Neuron (in vitro differentiated cells): ENCODE results near the gene ALPK3.

ENCODE experiments used
- H2AFZ ChIP-seq: one replicate; pipeline ENCODE4 v1.6.1; 2013; ENCODE audit warnings: low read depth, mild to moderate bottlenecking, inconsistent platforms, low read length, moderate library complexity
- H3K27me3 ChIP-seq: one replicate; pipeline ENCODE4 v1.6.1; 2013; ENCODE audit warnings: low read length; ENCODE audit not compliant: insufficient read depth
- H3K36me3 ChIP-seq: one replicate; pipeline ENCODE4 v1.6.1; 2013; ENCODE audit warnings: low read length; ENCODE audit not compliant: insufficient read depth
- H3K4me1 ChIP-seq: one replicate; pipeline ENCODE4 v1.6.1; 2013; ENCODE audit warnings: low read length; ENCODE audit not compliant: insufficient read depth
- H3K4me3 ChIP-seq: 2 replicates; pipeline ENCODE4 v1.5.1; 2013; ENCODE audit warnings: mild to moderate bottlenecking, low read length, moderate library complexity
- H3K9me3 ChIP-seq: one replicate; pipeline ENCODE4 v1.6.1; 2013; ENCODE audit warnings: low read length

The ALPK3 gene

DNA sequence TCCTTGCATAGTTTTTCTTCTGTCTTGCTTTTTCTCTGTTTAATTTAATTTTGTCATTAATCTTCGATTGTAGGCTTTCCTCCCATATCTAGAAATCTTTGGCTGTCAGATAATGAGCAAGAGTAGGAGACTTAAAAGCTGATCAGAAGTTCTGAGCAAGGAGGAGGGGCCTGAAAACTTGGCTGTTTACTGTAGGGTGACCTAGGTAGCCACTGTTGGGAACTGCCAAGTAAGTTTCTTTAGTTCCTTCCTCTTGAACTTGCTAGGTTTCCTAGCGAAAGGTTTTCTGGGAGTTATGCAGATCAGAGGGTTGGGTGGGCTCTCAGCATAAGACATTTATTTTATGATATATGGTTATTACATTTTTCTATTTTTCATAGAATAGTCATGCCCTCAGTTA is 14.5 kb downstream of the ALPK3 start:
- Histone ChIP-seq H3K4me1 (no peaks in the 10 kb centered on the region), H3K36me3 (no peaks in the 10 kb centered on the region), H3K4me3 (no peak overlapping the region), H3K27me3 (no peaks in the 10 kb centered on the region), H3K9me3 (no peaks in the 10 kb centered on the region), H2AFZ (no peak overlapping the region)

GRCh38 chr15:84832448-84833040 is 15.4 kb downstream of the ALPK3 start:
- Histone ChIP-seq H3K36me3 (no peaks in the 10 kb centered on the region), H3K27me3 (no peaks in the 10 kb centered on the region), H2AFZ (no peak overlapping the region), H3K4me1 (no peaks in the 10 kb centered on the region), H3K4me3 (no peak overlapping the region), H3K9me3 (no peaks in the 10 kb centered on the region)

GRCh38 chr15:84833447-84834228 is 16.5 kb downstream of the ALPK3 start:
- Histone ChIP-seq H3K4me3 (no peak overlapping the region), H3K4me1 (no peaks in the 10 kb centered on the region), H3K27me3 (no peaks in the 10 kb centered on the region), H3K36me3 (no peaks in the 10 kb centered on the region), H2AFZ (no peak overlapping the region), H3K9me3 (no peaks in the 10 kb centered on the region)

- Histone ChIP-seq H3K4me3 (no peak overlapping the region), H3K27me3 (no peaks in the 10 kb centered on the region), H3K36me3 (no peaks in the 10 kb centered on the region), H3K4me1 (no peaks in the 10 kb centered on the region), H2AFZ (no peak overlapping the region), H3K9me3 (no peaks in the 10 kb centered on the region)
These were observed 17.2 kb downstream of the ALPK3 start for GRCh38 chr15:84834229-84834955.

- Histone ChIP-seq H3K4me1 (no peaks in the 10 kb centered on the region), H3K4me3 (no peak overlapping the region), H3K36me3 (no peaks in the 10 kb centered on the region)
These were observed 17.8 kb downstream of the ALPK3 start for GRCh38 chr15:84834969-84835368.

GRCh38 chr15:84835661-84836337 is 18.6 kb downstream of the ALPK3 start:
- Histone ChIP-seq H2AFZ (no peak overlapping the region), H3K4me3 (no peak overlapping the region), H3K9me3 (no peaks in the 10 kb centered on the region), H3K36me3 (no peaks in the 10 kb centered on the region), H3K27me3 (no peaks in the 10 kb centered on the region), H3K4me1 (no peaks in the 10 kb centered on the region)

More at GRCh38 chr15:84834969-84835368, 17.8 kb downstream of the ALPK3 start:
- H3K9me3 ChIP-seq, result no peaks in the 10 kb centered on the region
- no peaks in the 10 kb centered on the region for H3K27me3 ChIP-seq
- no peak overlapping the region for H2AFZ ChIP-seq

- H3K27me3 ChIP-seq, result no peaks in the 10 kb centered on the region
- no peaks in the 10 kb centered on the region for H3K36me3 ChIP-seq
These were observed 19.7 kb downstream of the ALPK3 start for GRCh38 chr15:84836844-84837243.

DNA sequence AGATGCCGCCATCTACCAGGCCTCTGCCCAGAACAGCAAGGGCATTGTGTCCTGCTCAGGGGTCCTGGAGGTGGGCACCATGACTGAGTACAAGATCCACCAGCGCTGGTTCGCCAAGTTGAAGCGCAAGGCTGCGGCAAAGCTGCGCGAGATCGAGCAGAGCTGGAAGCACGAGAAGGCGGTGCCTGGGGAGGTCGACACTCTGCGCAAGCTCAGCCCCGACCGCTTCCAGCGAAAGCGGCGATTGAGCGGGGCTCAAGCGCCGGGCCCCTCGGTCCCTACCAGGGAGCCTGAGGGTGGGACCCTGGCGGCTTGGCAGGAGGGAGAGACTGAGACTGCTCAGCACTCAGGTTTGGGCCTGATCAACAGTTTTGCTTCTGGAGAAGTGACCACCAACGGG is 22.6 kb downstream of the ALPK3 start:
- H3K9me3 ChIP-seq, result no peaks in the 10 kb centered on the region
- no peaks in the 10 kb centered on the region for H3K36me3 ChIP-seq
- peaks cover 3% of the 10 kb centered on the region for H3K27me3 ChIP-seq
- no peak overlapping the region for H2AFZ ChIP-seq
- no peaks in the 10 kb centered on the region for H3K4me1 ChIP-seq
- H3K4me3 ChIP-seq, result no peak overlapping the region

More at GRCh38 chr15:84836844-84837243, 19.7 kb downstream of the ALPK3 start:
- Histone ChIP-seq H3K4me1 (no peaks in the 10 kb centered on the region), H3K4me3 (no peak overlapping the region), H3K9me3 (no peaks in the 10 kb centered on the region), H2AFZ (no peak overlapping the region)

- Histone ChIP-seq H3K4me1 (no peaks in the 10 kb centered on the region), H2AFZ (no peak overlapping the region), H3K27me3 (peaks cover 3% of the 10 kb centered on the region), H3K9me3 (no peaks in the 10 kb centered on the region), H3K36me3 (no peaks in the 10 kb centered on the region), H3K4me3 (no peak overlapping the region)
These were observed 23.1 kb downstream of the ALPK3 start for GRCh38 chr15:84840255-84840654.

DNA sequence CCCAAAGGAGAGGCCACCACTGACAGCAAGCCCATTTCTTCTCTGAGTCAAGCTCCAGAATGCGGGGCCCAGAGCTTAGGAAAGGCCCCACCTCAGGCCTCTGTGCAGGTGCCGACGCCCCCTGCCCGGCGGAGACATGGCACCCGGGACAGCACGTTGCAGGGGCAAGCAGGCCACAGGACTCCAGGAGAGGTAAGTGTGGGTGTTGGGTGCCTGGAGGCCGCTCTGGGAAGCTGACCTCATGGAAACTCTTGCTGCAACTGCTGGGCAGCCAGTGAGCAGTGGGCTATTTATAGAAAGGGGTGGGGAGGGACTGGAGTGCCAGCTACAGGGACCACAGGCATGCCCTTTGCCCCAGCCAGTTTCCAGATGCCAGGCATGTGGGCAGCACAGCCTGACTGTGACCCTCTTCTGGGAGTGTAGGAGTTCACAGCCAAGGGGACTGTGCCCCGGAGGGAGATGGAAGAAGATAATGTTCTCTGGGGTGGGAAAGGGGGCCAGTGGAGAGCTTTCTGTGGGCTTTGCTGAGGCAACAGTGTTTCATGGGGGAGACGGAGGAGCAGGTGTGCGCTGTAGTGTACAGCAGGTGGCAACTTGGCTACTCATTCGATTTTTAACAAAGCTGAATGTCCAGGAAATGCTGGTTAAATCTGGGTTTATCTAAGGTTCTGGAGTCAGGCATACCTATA is 23.7 kb downstream of the ALPK3 start:
- Histone ChIP-seq H3K36me3 (no peaks in the 10 kb centered on the region), H3K9me3 (no peaks in the 10 kb centered on the region), H3K4me3 (no peak overlapping the region), H3K27me3 (peaks cover 3% of the 10 kb centered on the region), H2AFZ (no peak overlapping the region), H3K4me1 (no peaks in the 10 kb centered on the region)

DNA sequence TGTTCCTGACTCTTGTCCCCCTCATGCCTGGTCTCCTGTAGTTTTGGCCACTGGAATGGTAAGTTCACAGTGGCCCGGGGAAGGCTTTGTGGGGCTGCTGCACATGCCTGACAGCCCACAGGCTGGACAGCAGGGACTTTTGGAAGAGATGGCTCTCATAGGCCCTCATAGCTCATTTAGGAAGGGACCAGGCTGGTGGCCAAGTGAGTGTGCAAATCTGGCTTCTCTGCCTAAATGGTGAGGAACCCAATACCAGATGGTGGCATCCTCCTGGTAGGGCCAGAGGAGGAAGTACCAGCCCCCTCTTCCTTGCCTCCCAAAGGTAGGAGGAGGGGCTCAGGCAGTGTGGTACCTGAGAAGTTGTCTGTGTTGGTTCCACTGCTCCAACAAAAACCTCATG is 25.6 kb downstream of the ALPK3 start:
- Histone ChIP-seq H3K27me3 (peaks cover 3% of the 10 kb centered on the region), H3K36me3 (no peaks in the 10 kb centered on the region), H3K9me3 (no peaks in the 10 kb centered on the region)

DNA sequence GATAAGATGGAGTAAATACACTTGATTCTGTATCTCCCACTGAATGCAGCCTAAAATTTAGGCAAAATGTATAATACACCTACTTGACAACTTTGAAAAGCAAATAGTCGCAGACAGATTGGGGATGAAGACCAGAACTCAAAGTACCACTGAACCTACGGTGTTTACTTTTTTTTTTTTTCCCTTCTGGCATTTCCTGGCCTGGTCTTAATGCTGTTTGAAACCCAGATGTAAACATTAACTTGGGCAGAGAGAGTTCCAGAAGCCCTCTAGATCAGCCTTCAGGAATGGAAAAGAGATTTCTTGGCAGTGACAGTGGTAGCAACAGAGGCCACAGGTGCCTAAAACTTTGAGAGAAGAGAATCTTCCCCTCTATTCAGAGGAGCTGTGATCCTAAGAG is 27.8 kb downstream of the ALPK3 start:
- H3K9me3 ChIP-seq, result no peaks in the 10 kb centered on the region

More for the DNA sequence above, 25.6 kb downstream of the ALPK3 start:
- Histone ChIP-seq H3K4me1 (no peaks in the 10 kb centered on the region), H2AFZ (no peak overlapping the region), H3K4me3 (no peak overlapping the region)

More for the DNA sequence above, 27.8 kb downstream of the ALPK3 start:
- Histone ChIP-seq H3K36me3 (no peaks in the 10 kb centered on the region), H2AFZ (no peak overlapping the region), H3K4me3 (no peak overlapping the region), H3K27me3 (peaks cover 3% of the 10 kb centered on the region), H3K4me1 (no peaks in the 10 kb centered on the region)
